HG03039 (cell line): ENCODE results near the gene C2orf78.

Experiments
- ATAC-seq: cut with Tn5 transposase; IDR thresholded peaks from one replicate; pipeline ENCODE4 v1.9.1; 2021; ENCODE audit warnings: mild to moderate bottlenecking, moderate library complexity; ENCODE audit not compliant: unreplicated experiment

Gene C2orf78

DNA sequence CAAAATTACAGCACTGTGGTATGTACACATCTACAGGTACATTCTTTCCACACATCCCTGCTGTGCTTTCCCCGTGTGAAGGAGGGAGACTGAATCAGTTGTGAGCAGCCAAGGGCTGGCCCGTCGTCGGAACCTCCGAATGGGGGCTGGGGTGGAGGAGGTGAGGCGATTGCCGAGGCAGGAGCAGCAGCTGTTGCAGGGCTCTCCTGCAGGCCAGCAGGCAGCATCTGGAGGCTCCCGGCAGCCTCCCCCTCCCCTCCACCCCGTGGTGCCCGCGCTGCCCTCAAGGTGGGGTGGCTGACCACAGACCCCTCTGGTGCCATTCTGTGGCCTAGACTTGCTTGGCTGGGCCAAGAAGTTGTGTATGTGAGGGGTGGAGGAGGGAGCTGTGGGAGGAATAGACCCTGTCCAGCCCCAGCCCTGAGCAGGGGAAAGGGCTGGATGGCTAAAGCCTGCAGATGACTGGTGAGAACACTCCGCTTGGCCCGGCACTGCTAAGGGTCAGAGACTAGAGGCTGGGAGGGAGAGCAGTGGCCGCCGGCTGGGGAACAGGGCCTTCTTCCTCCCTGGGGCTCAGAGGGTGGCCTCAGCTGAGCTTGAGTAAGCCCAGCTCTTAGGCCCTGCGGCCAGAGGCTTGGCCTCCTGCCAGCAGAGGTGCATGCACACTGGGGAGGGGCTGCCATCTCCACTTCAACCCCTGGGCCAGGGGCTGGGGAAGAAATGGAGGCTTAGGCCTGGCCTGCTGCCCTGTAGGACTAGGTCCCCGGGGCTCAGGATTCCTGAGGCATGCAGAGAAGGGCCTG lies 52.4 kb downstream of the C2orf78 start:
- no peak for ATAC-seq

DNA sequence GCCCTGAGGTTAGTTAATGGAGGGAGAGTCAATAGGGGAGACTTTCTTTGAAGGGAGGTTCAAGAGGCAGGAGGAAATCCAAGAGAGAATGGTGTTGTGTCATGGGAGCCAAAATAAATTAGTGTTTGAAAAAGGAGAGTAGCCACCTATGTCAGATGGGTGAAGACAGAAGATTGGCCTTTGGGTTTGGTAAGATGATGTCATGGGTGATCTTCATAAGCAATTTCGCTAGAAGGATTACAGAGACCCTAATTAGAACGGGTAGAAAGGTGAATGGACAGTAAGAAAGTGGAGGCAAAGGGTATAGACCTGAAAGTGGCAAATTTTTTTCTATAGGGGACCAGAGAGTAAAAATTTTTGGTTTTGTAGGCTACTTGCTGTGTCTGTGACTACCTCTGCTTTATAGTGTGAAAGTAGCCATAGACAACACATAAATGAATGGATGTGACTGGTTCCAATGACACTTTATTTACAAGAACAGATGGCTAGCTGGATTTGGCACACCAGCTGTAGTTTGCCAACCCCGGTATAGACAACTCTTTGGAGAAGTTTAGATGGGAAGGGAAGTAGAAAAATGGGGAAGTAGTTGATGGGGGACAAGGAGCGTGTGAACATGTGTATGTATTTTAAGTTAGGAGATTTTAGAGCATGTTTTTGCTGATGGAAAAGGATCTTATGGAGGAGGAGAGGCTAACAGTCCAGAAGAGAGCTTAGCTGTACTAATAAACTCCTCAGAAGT lies 54.0 kb downstream of the C2orf78 start:
- no peak for ATAC-seq

DNA sequence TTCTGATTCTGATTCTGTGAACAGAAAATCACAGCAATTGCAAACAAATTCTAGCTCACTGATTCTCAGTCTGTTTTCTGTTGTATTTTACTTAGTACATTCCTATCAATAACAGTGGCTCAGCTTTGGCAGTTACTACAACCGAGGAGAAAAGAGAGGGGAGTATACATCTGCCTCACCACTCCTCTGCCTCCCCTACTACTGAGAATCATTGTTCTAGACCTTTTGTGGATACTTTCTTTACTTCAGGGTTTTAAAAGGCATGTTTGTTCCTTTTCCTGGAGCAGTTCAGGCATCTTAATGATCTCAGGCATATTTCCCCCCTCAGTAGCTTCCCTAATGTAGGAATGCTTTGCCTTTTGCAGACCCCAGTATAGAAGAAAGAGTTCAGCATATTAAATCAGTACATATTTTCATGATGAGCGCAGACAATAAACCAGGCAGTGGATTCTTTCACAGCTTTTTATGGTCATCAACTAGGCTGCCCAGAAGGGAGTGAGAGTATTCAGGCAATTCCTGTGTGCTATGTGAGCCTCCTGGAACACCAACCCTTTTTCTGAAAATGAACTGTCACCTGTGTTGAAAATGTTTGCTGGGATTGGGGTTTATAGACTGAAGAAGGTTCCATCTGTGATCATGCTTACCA lies 55.0 kb downstream of the C2orf78 start:
- no peak for ATAC-seq

DNA sequence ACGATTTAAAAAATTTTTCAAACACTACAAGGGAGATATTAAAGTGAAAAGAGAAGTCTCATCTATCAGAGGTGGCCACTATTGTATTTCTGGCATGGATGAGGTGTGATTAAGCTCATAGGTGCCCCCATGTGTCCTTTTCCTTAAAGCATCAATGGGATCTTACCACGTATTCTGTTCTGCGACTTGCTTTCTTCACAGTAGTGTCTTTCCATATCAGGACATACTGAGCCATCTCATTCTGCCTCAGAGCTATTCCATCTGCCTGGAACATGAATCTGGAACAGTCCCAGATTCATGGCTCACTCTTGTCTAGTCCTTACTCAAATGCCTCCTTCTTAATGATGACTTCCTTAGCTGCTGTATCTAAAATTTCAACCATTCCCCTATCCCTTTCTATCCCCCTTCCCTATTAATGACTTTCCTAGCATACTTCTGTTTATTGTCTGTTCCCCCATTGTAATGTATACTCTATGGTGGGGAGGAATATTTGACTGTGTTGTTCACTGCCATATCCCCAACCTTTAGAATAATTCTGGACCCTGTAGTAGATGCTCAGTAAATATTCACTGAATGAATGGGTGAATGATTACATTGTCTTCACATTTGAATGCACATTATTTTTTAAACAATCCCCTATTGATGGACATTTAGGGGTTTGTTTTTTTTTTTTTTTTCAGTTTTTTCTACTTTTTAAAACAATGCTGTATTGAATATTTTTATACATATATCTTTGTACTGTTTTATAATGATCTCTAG lies 55.8 kb downstream of the C2orf78 start:
- no peak for ATAC-seq

DNA sequence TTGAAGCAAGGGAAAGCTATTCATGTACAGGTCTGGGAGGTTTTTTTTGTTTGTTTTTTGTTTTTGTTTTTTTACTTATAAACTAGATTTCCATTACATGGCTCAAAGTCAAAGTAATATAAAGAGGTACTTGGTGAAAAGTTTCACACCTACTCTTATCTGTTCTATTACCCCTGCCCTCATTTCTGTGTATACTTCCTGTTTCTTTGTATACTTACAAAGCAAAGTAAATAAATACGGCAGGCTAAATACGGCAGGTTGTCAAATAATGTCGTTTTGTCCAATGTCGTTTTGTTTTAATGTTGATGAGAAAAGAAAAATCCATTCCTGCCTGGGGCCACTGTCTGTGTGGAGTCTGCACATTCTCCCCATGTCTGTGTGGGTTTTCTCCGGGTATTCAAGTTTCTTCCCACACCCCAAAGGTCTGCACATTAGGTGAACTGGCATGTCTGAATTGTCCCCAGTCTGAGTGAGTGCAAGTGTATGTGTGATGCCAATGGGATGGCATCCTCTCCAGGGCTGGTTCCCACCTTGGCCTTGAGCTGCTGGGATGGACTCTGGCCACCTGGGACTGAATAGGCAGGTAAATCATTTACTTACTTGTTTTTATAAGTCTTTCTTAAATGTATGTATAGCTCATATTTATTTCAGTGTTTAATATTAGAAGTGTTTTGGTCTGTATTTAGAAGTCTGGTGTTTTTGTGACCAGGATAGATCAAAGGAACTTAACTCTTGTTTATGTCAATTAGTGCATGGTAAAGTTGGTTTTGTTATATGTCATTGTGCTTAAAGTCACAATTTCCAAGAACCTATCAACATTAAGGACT lies 58.1 kb downstream of the C2orf78 start:
- no peak for ATAC-seq

DNA sequence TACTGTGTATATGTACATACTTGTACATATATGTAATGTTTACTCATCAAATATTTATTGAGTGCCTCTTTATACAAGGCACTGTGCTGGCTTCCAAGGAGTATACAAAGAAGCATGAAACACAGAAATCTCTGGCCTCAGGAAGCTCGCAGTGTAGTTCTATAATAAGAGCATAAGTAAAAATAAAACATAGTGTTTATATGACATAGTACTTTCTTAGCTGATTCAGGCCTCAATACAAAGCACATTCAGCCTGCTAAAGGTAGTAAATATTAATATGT lies 58.7 kb downstream of the C2orf78 start:
- ATAC-seq = no peak

DNA sequence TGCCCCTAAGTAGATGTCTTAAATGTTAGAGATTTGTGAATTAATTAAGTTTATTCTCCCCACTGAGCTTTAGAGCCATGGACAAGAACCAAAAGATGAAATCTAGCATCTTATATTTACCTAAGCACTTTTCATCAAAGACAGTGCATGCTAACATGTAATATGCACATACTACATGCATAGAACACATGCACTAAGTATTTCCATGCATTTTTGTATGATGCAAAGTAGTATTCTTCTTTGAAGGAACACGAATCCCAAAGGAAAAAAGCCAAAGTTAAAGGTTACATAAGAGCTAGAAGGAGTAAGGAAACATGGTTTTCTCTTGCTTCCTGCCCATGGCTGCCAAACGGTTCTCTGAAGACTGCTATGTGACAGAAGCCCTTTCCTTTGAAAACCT lies 60.1 kb downstream of the C2orf78 start:
- ATAC-seq = no peak

DNA sequence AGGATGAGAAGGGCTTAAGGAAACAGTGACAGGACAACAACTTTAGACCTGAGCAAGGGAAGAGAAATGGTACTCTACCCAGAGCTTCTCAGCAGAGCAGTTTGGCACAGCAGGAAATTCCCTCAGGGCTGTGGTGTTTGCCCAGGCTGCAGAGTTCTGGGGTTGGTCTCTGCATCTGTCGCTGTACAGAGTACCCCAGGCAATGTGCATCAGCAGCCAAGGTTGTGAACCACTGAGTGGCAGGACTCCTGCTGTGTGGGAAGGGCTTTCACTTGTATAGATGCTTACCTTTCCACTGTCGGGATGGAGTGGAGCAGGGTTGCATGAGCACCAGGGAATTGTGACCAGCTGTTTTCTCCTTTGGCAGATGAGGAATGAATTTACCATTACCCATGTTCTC lies 66.0 kb downstream of the C2orf78 start:
- ATAC-seq = no peak

DNA sequence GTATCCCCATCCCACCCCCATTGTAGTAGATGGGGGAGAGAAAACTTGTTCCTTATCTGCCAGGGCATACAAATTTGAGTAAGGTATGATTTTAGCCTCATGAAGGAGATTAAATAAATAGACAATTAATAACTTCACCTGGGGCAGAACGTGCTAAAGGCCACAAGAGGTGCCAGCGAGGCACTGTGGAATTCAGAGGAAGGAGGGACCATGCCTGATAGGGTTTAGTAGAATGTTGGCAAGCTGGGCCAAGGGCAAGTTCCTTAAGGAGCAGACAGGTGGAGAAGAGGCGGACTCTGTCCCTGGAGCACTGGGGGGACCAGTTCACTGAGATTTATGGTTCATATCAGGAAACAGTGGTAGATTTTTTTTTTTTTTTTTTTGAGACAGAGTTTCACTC lies 67.3 kb downstream of the C2orf78 start:
- no peak for ATAC-seq

DNA sequence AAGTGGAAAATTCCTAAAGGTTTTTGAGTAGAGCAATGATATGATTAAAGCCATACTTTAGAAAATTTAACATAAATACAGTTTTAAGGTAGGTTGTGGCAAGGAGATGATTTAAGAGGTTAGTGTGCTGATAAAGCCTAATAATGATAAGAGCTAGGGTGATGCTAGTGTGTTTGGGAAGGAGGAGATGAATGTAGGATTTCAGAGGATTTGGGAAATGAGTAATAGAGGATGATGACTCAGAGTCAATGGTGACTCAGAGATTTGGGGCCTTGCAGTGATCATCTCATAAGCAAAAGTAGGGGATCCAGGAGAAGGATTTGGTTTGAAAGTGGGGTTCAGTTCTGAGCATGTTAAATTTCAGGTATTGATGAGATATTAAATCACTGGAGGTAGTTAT lies 68.0 kb downstream of the C2orf78 start:
- ATAC-seq = no peak

DNA sequence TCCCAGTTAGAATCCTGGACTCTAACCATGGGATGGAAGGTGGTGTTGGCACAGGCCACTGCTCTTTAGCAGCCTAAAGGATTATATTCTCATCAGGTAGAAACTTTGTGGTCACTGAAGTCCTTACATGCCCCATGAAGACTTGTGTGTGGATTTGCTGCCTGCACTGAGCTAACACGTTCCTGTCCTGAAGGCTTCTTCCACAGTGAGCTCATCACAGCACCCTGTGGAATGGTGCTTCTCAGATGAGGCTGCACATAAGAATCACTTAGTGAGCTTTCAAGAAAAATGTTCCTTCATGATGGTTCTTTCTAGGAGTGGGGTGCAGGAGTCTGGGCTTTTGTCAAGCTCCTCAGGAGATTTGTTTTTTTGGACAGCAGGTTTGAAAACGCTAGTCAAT lies 71.5 kb downstream of the C2orf78 start:
- ATAC-seq = no peak

DNA sequence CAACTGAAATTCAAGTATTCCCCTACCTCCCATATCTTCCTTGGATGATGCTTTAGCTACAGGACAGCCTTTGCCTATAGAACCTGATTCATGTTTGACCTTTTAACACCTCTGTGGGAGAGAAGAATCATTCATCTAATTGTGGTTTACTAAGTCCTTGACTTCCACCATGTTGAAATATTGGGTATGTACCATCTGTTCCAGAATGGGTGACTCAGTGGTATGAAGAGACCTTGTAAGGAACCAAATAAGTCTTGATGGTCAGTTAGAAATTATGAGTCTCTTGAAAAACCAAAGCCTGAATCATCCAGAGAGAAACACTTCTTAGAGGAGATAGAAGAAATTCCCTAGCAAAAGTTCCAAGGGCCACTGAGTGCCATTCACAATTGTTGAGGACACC lies 72.2 kb downstream of the C2orf78 start:
- no peak for ATAC-seq

DNA sequence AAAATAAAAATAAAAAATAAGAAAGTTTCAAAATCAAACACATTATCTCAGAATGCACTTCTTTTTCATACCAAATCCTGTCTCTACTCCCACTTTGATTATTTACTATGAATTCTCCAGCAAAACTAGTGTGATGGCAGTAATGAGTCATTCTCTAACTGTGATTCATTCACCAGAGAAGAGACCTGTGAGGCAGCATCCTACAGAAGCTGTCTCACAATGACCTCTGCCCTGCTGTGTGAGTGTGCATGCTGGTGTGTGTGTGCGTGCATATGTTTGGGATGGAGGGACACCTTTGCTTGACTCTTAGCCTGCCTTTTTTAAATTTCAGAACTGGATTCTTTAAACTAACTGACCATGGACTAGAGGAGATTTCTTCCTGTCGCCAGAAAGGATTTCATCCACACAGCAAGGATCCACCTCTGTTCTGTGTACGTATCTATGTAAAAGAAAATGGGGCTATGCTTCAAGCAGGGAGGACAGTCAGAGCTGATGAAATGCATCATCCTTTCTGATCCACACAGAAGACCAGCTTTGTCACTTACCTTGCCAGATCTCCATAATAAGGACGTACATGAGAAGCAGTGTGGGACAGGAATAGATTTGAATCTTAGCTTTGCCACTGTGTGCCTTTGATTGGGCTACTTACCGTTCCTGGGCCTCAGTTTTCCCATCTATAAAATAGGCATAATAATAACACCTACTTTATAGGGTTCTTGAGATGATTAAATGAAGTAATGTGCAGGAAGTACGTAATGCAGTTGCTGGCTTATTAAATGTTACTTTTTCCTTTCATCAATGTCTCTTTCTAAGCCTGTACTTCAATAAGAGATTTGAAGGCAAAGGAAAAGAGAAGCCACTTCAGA lies 76.0 kb downstream of the C2orf78 start:
- no peak for ATAC-seq

DNA sequence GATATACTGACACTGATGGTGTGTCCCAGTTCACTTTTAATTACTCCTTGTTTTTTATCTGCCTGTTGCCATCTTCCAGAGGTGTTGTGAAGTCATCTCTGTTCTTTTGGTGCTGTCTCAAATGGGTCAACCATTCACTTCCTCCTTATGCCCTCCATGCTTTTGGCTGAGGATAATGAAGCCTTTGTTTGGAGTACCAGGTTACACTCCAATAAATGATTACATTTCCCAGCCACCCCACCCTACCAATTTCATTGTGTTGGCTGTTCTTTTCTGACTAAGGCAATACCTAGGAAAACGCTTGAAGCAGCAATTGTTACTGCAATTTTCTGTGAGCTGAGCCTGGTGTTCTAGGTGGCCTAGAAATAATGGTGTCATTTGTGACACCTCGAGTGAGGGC lies 79.0 kb downstream of the C2orf78 start:
- no peak for ATAC-seq
